Neural progenitor cell (in vitro differentiated cells): ENCODE measurements around the gene LTBP1. TPM values are rescaled to one million over a fixed set of nuclear protein-coding genes. Genes with fewer than 3 reads are reported as not detected.

Source experiments
- DNase-seq: peaks from one replicate; pipeline ENCODE4 v3.0.0-alpha.2; 2016; ENCODE audit warnings: low spot score
- H2AFZ ChIP-seq: fragments of 200-600 bp; sonication (generic); replicated peaks from 2 replicates; pipeline ENCODE4 v1.6.1; 2016; ENCODE audit warnings: antibody characterized with exemption
- H3F3A ChIP-seq: fragments of 200-600 bp; sonication (generic); 2 replicates; pipeline ENCODE4 v1.6.1; 2016; ENCODE audit warnings: antibody characterized with exemption, low read depth
- H3K27ac ChIP-seq: fragments of 200-600 bp; sonication (generic); 2 replicates; pipeline ENCODE4 v1.5.1; 2016; ENCODE audit warnings: mild to moderate bottlenecking
- H3K27me3 ChIP-seq: fragments of 200-600 bp; sonication (generic); 2 replicates; pipeline ENCODE4 v1.6.1; 2016; ENCODE audit warnings: mild to moderate bottlenecking, moderate library complexity
- H3K36me3 ChIP-seq: fragments of 200-600 bp; sonication (generic); 2 replicates; pipeline ENCODE4 v1.5.1; 2016
- H3K4me1 ChIP-seq: fragments of 200-600 bp; sonication (generic); 2 replicates; pipeline ENCODE4 v1.6.1; 2016; ENCODE audit warnings: mixed run types
- H3K4me2 ChIP-seq: fragments of 200-600 bp; sonication (generic); 2 replicates; pipeline ENCODE4 v1.6.1; 2016
- H3K4me3 ChIP-seq: fragments of 200-600 bp; sonication (generic); 2 replicates; pipeline ENCODE4 v1.5.1; 2016
- H3K79me2 ChIP-seq: fragments of 200-600 bp; sonication (generic); 2 replicates; pipeline ENCODE4 v1.6.1; 2016; ENCODE audit warnings: low read depth
- H3K9ac ChIP-seq: fragments of 200-600 bp; sonication (generic); 2 replicates; pipeline ENCODE4 v1.6.1; 2016
- H3K9me3 ChIP-seq: fragments of 200-600 bp; sonication (generic); 2 replicates; pipeline ENCODE4 v1.5.1; 2016; ENCODE audit warnings: low read depth
- H4K20me1 ChIP-seq: fragments of 200-600 bp; sonication (generic); 2 replicates; pipeline ENCODE4 v1.6.1; 2016; ENCODE audit warnings: low read depth
- H3K27ac Mint-ChIP-seq: 3 replicates; pipeline ENCODE4 v1.8.0; 2021; ENCODE audit warnings: mixed read lengths
- H3K27me3 Mint-ChIP-seq: 2 replicates; pipeline ENCODE4 v1.8.0; 2022; ENCODE audit warnings: low read depth, mild to moderate bottlenecking, inconsistent platforms, moderate library complexity, mixed read lengths; ENCODE audit not compliant: insufficient read depth
- H3K36me3 Mint-ChIP-seq: 3 replicates; pipeline ENCODE4 v1.8.0; 2021; ENCODE audit warnings: mixed read lengths
- H3K4me1 Mint-ChIP-seq: 3 replicates; pipeline ENCODE4 v1.8.0; 2021; ENCODE audit warnings: mixed read lengths
- H3K4me3 Mint-ChIP-seq: 3 replicates; pipeline ENCODE4 v1.8.0; 2021; ENCODE audit warnings: mild to moderate bottlenecking, moderate library complexity, mixed read lengths
- H3K9me3 Mint-ChIP-seq: 3 replicates; pipeline ENCODE4 v1.8.0; 2020; ENCODE audit warnings: mixed read lengths
- EZH2 ChIP-seq: fragments of 200-600 bp; sonication (generic); IDR thresholded peaks from 2 replicates; pipeline ENCODE4 v1.6.1; 2017; ENCODE audit warnings: antibody characterized with exemption, mild to moderate bottlenecking, moderate library complexity
- EZH2phosphoT487 ChIP-seq: fragments of 200-600 bp; sonication (generic); IDR thresholded peaks from 2 replicates; pipeline ENCODE4 v1.6.1; 2017; ENCODE audit warnings: antibody characterized with exemption
- total RNA-seq: library from RNA; depleted of rRNA; stranded (reverse); fragments of >200 nt; gene quantifications from 2 replicates; pipeline ENCODE4 v1.2.3, GENCODE V29; 2015; ENCODE audit warnings: low replicate concordance
- TF ChIP-seq, protein P1 (sequence below): fragments of 200-600 bp; sonication (generic); IDR thresholded peaks from 2 replicates; pipeline ENCODE4 v1.5.1; 2017; ENCODE audit warnings: antibody characterized with exemption, mild to moderate bottlenecking

Gene LTBP1
- total RNA-seq, 1 donor from 2014 or later = 50.5 TPM

DNA sequence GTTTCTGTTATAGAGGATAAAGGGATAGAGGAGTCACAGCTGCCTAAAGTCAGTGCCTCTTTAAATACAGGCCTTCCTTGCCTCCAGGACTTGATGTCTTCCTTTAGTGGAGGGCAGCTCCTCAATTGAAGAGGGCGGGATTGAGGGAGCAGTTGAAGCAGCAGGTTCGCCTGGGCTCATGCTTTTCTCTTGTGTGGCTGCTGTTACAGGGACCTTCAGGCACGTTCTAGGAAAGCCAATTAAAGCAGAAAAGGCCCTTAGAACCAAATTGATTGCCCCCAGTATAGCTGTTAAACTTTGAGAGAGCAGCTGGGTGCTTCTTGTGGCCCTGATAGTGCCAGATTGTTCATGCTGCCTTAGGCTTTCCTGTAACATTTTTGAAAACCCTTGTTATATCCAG lies 42.0 kb upstream of the LTBP1 start:
- no peaks in the 10 kb centered on the region for H3K36me3 Mint-ChIP-seq
- Histone ChIP-seq H3K27me3 (no peaks in the 10 kb centered on the region), H3K79me2 (no peaks in the 10 kb centered on the region)

DNA sequence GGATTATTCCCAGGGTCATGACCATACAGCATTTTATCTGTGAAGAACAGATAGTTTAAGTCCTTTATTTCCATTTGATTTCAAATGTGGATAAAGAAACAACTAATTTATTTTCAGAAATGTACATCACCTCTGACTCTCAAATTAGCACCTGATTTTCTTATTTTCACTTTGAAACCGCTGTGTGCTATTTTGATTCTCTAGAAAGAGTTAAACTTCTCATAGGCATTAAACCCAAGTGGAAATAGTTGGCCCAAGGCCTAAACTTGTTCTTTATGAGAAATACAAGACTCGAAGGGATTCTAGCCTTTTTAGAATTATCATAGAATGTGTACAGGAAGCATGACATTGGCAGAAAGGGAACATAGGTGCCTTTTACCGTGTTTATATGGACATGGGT lies 41.5 kb upstream of the LTBP1 start:
- H3K4me1 Mint-ChIP-seq = peaks cover 17% of the 10 kb centered on the region
- Histone ChIP-seq H3K36me3 (no peaks in the 10 kb centered on the region), H3K4me1 (peaks cover 21% of the 10 kb centered on the region), H3K4me3 (no peak overlapping the region), H3K9me3 (no peaks in the 10 kb centered on the region), H3F3A (peaks cover 12% of the 10 kb centered on the region), H4K20me1 (no peaks in the 10 kb centered on the region), H3K27ac (no peak overlapping the region), H3K9ac (no peak overlapping the region), H3K79me2 (no peaks in the 10 kb centered on the region), H3K27me3 (no peaks in the 10 kb centered on the region), H2AFZ (no peak overlapping the region), H3K4me2 (no peak overlapping the region)
- no peaks in the 10 kb centered on the region for H3K36me3 Mint-ChIP-seq
- no peaks in the 10 kb centered on the region for H3K9me3 Mint-ChIP-seq
- H3K27ac Mint-ChIP-seq = no peak overlapping the region
- peaks cover 8% of the 10 kb centered on the region for H3K27me3 Mint-ChIP-seq
- no peak overlapping the region for H3K4me3 Mint-ChIP-seq
- DNase-seq = no peak
- TF ChIP-seq EZH2phosphoT487 (no peak), EZH2 (no peak)
- TF ChIP-seq, protein P1, sequence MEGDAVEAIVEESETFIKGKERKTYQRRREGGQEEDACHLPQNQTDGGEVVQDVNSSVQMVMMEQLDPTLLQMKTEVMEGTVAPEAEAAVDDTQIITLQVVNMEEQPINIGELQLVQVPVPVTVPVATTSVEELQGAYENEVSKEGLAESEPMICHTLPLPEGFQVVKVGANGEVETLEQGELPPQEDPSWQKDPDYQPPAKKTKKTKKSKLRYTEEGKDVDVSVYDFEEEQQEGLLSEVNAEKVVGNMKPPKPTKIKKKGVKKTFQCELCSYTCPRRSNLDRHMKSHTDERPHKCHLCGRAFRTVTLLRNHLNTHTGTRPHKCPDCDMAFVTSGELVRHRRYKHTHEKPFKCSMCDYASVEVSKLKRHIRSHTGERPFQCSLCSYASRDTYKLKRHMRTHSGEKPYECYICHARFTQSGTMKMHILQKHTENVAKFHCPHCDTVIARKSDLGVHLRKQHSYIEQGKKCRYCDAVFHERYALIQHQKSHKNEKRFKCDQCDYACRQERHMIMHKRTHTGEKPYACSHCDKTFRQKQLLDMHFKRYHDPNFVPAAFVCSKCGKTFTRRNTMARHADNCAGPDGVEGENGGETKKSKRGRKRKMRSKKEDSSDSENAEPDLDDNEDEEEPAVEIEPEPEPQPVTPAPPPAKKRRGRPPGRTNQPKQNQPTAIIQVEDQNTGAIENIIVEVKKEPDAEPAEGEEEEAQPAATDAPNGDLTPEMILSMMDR = no peak

More for the DNA sequence above, 42.0 kb upstream of the LTBP1 start:
- TF ChIP-seq EZH2 (no peak), EZH2phosphoT487 (no peak)
- TF ChIP-seq, protein P1 = no peak
- Histone ChIP-seq H3K4me3 (no peak overlapping the region), H3K27ac (no peak overlapping the region), H4K20me1 (no peaks in the 10 kb centered on the region), H2AFZ (no peak overlapping the region), H3K4me2 (no peak overlapping the region), H3F3A (peaks cover 12% of the 10 kb centered on the region), H3K36me3 (no peaks in the 10 kb centered on the region), H3K9me3 (no peaks in the 10 kb centered on the region), H3K4me1 (peaks cover 22% of the 10 kb centered on the region), H3K9ac (no peak overlapping the region)
- Mint-ChIP-seq H3K27ac (no peak overlapping the region), H3K9me3 (no peaks in the 10 kb centered on the region), H3K4me3 (no peak overlapping the region), H3K4me1 (peaks cover 19% of the 10 kb centered on the region), H3K27me3 (peaks cover 8% of the 10 kb centered on the region)
- peak; percentile 45 for DNase-seq

DNA sequence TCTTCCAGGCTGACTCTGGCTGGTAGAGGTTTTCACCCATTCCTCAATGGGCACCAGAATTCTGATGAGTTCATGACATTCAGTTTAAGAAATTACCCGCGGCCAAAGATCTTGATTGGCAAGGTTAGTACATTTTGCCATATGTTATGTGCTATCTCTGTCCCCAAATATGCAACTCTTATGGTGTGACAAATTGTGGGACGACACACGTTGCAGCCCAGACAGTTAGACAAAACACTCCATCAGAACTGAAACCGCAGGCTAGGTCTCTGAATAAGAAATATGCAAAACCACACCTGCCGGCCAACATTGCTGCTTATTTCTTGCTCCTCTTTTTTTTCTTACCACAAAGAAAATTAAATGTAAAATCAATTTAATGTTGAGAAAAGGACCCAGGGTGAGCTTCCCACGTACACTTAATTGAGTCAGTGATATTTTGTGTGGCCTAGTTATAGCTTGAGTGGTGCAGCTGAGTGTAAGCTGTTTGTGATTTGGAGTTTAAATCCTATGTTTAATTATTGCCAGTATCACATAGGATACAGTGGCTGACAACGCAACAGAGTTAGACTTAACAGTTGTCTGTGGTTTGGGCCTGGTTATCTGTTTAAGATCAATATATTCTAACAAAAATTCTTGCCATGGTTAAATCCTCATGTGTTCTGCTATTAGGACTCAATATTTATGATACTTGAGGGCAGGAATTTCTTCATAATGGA lies 35.7 kb upstream of the LTBP1 start:
- no peaks in the 10 kb centered on the region for H3K4me1 ChIP-seq
- no peaks in the 10 kb centered on the region for H3K79me2 ChIP-seq
- H3K27ac ChIP-seq = no peak overlapping the region
- H3K36me3 Mint-ChIP-seq = no peaks in the 10 kb centered on the region
- peaks cover 2% of the 10 kb centered on the region for H3K9me3 Mint-ChIP-seq
- no peak overlapping the region for H2AFZ ChIP-seq
- no peak for DNase-seq
- no peaks in the 10 kb centered on the region for H3K4me1 Mint-ChIP-seq
- no peaks in the 10 kb centered on the region for H3K27me3 ChIP-seq
- no peak overlapping the region for H3K4me3 ChIP-seq
- H3K4me3 Mint-ChIP-seq = no peak overlapping the region
- H4K20me1 ChIP-seq = no peaks in the 10 kb centered on the region
- TF ChIP-seq EZH2phosphoT487 = no peak
- TF ChIP-seq, protein P1 = no peak
- TF ChIP-seq EZH2 = no peak
- no peaks in the 10 kb centered on the region for H3K36me3 ChIP-seq
- no peaks in the 10 kb centered on the region for H3K9me3 ChIP-seq
- H3K9ac ChIP-seq = no peak overlapping the region
- H3K27me3 Mint-ChIP-seq = no peaks in the 10 kb centered on the region
- no peak overlapping the region for H3K4me2 ChIP-seq
- H3F3A ChIP-seq = no peaks in the 10 kb centered on the region
- no peak overlapping the region for H3K27ac Mint-ChIP-seq
